K562 (cell line): ENCODE results near the gene TUFM. TPM values are rescaled to one million over a fixed set of nuclear protein-coding genes. Genes with fewer than 3 reads are reported as not detected.

Experiments used
- DMBX1 ChIP-seq: fragments of 250-450 bp; sonication (Bioruptor Pico); IDR thresholded peaks from 2 replicates; pipeline ENCODE4 v1.8.0; 2022; ENCODE audit warnings: inconsistent platforms, mild to moderate bottlenecking, moderate library complexity, borderline replicate concordance
- GATAD2B ChIP-seq: fragments of 450-650 bp; IDR thresholded peaks from 2 replicates; pipeline ENCODE4 v1.6.1; 2017; ENCODE audit warnings: mild to moderate bottlenecking, borderline replicate concordance
- ZNF12 ChIP-seq: sonication (generic); formaldehyde crosslinking; IDR thresholded peaks from 2 replicates; pipeline ENCODE4 v1.4.0; 2020; ENCODE audit warnings: mild to moderate bottlenecking, missing genetic modification reagents
- ZNF507 ChIP-seq: conservative IDR thresholded peaks from 2 replicates; pipeline ENCODE4 v1.6.1; 2017; ENCODE audit warnings: missing genetic modification characterization, missing compliant biosample characterization
- polyA plus RNA-seq, 8 experiments: library from polyadenylated mRNA; depleted of rRNA in 4 of 8; stranded (reverse) in 5 of 8; unstranded in 3 of 8; fragments of >200 nt; fragmentation: Nextera tagmentation in 2 of 8; fragmentation: Illumina TruSeq in 1 of 8; extraction: Ambion mirVana in 2 of 8; extraction: Trizol in 1 of 8; gene quantifications; 2 replicates each; pipeline versions ENCODE4 v1.2.1 to v1.2.3, GENCODE V29; 2011 to 2014; ENCODE audit warnings: inconsistent platforms in 1 of 8, missing spikeins in 1 of 8
- total RNA-seq, 7 experiments: library from RNA; depleted of rRNA in 6 of 7; stranded (reverse); fragments of >200 nt in 6 of 7; fragmentation: Illumina TruSeq in 2 of 7; extraction: Trizol in 2 of 7; gene quantifications; 2 replicates each; pipeline versions ENCODE4 v1.2.1 to v1.2.3, GENCODE V29; 2011 to 2021; ENCODE audit warnings: low replicate concordance in 1 of 7
- TF ChIP-seq, protein P1 (sequence below): fragments of 450-650 bp; IDR thresholded peaks from one replicate; pipeline ENCODE4 v1.6.1; 2018; ENCODE audit warnings: mild to moderate bottlenecking, moderate library complexity; ENCODE audit not compliant: partially characterized antibody
- TF ChIP-seq, protein P2 (sequence below): fragments of 250-450 bp; sonication (Bioruptor Pico); IDR thresholded peaks from 2 replicates; pipeline ENCODE4 v1.4.0; 2020; ENCODE audit warnings: mild to moderate bottlenecking, moderate library complexity

The TUFM gene
- total and polyA plus RNA-seq, 9 of the 15 experiments (the other 6 are each of a cell fraction or from before 2014, with no cell fraction given) = 34.1 to 434 (median 256) TPM

DNA sequence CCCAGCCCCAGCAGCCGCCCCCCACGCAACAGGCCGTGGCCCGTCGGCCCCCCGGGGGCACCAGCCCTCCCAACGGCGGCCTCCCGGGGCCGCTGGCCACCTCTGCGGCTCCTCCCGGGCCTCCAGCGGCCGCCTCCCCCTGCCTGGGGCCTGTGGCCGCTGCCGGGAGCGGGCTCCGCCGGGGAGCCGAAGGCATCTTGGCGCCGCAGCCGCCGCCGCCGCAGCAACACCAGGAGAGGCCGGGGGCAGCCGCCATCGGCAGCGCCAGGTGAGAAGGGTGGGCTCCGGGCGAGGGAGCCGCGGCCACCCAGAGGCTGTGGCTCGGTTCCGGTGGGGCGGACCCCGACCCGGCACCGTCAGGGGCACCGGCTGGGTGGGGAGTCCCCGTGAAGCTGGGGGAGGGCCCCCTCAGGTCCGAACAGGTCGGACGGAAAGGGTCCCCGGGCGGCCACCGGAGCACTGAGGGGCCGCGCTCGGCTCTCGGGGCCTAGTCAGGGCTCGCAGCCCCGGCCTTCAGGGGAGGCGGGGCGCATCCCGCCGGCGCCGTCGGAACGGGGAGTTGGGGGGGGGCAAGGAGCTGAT, 22.8 kb downstream of the TUFM start (continued):
- TF ChIP-seq, protein P1, sequence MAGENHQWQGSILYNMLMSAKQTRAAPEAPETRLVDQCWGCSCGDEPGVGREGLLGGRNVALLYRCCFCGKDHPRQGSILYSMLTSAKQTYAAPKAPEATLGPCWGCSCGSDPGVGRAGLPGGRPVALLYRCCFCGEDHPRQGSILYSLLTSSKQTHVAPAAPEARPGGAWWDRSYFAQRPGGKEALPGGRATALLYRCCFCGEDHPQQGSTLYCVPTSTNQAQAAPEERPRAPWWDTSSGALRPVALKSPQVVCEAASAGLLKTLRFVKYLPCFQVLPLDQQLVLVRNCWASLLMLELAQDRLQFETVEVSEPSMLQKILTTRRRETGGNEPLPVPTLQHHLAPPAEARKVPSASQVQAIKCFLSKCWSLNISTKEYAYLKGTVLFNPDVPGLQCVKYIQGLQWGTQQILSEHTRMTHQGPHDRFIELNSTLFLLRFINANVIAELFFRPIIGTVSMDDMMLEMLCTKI = no peak
- TF ChIP-seq GATAD2B (no peak; the same call in 1 of the 2 replicates), DMBX1 (CRISPR knock-in tag) (no peak), ZNF507 (tag) (no peak), ZNF12 (CRISPR knock-in tag) (peak; percentile 76)
- TF ChIP-seq, protein P2, sequence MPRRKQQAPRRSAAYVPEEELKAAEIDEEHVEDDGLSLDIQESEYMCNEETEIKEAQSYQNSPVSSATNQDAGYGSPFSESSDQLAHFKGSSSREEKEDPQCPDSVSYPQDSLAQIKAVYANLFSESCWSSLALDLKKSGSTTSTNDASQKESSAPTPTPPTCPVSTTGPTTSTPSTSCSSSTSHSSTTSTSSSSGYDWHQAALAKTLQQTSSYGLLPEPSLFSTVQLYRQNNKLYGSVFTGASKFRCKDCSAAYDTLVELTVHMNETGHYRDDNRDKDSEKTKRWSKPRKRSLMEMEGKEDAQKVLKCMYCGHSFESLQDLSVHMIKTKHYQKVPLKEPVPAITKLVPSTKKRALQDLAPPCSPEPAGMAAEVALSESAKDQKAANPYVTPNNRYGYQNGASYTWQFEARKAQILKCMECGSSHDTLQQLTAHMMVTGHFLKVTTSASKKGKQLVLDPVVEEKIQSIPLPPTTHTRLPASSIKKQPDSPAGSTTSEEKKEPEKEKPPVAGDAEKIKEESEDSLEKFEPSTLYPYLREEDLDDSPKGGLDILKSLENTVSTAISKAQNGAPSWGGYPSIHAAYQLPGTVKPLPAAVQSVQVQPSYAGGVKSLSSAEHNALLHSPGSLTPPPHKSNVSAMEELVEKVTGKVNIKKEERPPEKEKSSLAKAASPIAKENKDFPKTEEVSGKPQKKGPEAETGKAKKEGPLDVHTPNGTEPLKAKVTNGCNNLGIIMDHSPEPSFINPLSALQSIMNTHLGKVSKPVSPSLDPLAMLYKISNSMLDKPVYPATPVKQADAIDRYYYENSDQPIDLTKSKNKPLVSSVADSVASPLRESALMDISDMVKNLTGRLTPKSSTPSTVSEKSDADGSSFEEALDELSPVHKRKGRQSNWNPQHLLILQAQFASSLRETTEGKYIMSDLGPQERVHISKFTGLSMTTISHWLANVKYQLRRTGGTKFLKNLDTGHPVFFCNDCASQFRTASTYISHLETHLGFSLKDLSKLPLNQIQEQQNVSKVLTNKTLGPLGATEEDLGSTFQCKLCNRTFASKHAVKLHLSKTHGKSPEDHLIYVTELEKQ (CRISPR knock-in tag) = no peak
